Type B pancreatic cell (in vitro differentiated cells): ENCODE measurements around the gene TBC1D16. TPM values are rescaled to one million over a fixed set of nuclear protein-coding genes. Genes with fewer than 3 reads are reported as not detected.

Source experiments
- DNase-seq: peaks from one replicate; pipeline ENCODE4 v3.0.0; 2021; ENCODE audit warnings: mixed read lengths; ENCODE audit not compliant: unreplicated experiment; ENCODE audit errors: extremely low spot score
- H3K27ac Mint-ChIP-seq: 2 replicates; pipeline ENCODE4 v1.8.0; 2021; ENCODE audit warnings: mild to moderate bottlenecking, mixed read lengths
- H3K27me3 Mint-ChIP-seq: 2 replicates; pipeline ENCODE4 v1.8.0; 2021; ENCODE audit warnings: mixed read lengths
- H3K36me3 Mint-ChIP-seq: 2 replicates; pipeline ENCODE4 v1.8.0; 2021; ENCODE audit warnings: mixed read lengths
- H3K4me1 Mint-ChIP-seq: one replicate; pipeline ENCODE4 v1.8.0; 2021; ENCODE audit warnings: mixed read lengths; ENCODE audit not compliant: unreplicated experiment
- H3K4me3 Mint-ChIP-seq: 2 replicates; pipeline ENCODE4 v1.8.0; 2021; ENCODE audit warnings: mild to moderate bottlenecking, mixed read lengths
- H3K9me3 Mint-ChIP-seq: 2 replicates; pipeline ENCODE4 v1.8.0; 2021; ENCODE audit warnings: mixed read lengths
- total RNA-seq: library from RNA; stranded (reverse); gene quantifications from 2 replicates; pipeline ENCODE4 v1.2.1, GENCODE V29; 2021; ENCODE audit warnings: low replicate concordance
- TF ChIP-seq, protein P1 (sequence below): fragments of 200-600 bp; sonication (generic); conservative IDR thresholded peaks from 2 replicates; pipeline ENCODE4 v1.5.0; 2021; ENCODE audit warnings: antibody characterized with exemption, mild to moderate bottlenecking

The TBC1D16 gene
- total RNA-seq, 1 donor from 2014 or later: 71.9 TPM

DNA sequence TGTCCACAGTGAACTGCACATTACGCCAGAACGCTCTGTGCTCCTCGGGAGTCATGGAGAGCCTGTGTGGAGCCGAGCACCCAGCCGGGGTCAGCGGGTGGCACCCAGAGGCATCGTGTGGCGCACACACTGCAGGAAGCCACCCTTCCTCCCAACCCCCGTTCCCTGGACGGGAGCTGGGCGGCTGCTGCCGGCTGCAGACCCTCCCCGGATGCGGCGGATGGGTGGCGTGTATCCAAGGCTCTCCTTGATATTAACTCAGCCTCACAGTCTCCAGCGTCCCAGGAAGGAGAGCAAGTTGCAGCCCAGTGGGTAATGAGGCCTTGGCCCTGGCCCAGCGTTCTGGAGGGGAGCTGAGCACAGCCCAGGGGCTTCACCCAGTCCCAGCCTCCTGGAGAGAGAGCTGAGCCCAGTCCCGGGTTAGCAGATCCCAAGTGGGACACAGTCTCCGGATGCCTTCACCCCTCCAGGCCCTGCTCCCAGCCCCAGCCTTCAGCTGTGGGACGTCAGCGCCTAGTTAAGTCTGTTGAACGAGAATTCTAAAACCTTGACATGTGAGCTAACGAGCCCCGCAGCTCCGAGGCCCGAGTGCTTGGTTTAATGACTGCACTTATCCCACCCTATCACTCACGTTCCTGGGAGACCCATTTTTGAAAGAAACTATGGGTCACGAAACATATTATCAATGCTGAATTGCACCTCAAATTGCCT, 86.6 kb downstream of the TBC1D16 start:
- H3K27me3 Mint-ChIP-seq: no peaks in the 10 kb centered on the region
- H3K4me1 Mint-ChIP-seq: peaks cover 40% of the 10 kb centered on the region
- H3K4me3 Mint-ChIP-seq: peak overlapping the region; percentile 77
- peaks cover 3% of the 10 kb centered on the region for H3K36me3 Mint-ChIP-seq
- H3K27ac Mint-ChIP-seq: peak overlapping the region; percentile 35
- TF ChIP-seq, protein P1, sequence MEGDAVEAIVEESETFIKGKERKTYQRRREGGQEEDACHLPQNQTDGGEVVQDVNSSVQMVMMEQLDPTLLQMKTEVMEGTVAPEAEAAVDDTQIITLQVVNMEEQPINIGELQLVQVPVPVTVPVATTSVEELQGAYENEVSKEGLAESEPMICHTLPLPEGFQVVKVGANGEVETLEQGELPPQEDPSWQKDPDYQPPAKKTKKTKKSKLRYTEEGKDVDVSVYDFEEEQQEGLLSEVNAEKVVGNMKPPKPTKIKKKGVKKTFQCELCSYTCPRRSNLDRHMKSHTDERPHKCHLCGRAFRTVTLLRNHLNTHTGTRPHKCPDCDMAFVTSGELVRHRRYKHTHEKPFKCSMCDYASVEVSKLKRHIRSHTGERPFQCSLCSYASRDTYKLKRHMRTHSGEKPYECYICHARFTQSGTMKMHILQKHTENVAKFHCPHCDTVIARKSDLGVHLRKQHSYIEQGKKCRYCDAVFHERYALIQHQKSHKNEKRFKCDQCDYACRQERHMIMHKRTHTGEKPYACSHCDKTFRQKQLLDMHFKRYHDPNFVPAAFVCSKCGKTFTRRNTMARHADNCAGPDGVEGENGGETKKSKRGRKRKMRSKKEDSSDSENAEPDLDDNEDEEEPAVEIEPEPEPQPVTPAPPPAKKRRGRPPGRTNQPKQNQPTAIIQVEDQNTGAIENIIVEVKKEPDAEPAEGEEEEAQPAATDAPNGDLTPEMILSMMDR: no peak
- DNase-seq: peak; percentile 66
- H3K9me3 Mint-ChIP-seq: no peaks in the 10 kb centered on the region

DNA sequence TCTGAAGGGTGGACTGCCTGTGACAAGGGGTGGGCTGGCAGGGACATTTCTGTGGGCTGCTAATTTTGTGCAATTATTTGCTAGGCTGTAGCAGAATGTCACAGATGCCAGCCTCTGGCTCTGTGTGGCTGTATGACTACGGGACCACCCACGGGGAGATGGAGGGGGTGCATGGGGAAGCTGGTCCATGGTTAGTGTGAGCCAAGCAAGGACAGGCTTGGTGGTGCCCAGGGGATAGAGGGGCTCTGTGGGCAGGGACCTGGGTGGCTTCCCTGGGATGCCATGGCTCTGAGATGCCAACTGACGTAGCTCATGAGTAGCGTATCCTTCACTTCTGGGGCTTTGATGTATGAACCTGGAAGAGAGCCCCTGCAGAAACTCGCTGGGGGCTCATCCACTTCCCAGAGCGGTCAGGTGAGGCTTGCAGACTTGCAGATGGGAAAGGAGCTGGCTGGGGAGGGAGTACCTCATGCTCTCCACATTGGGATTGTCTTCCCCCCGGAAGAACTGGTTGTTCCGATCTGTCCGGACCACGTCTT, 87.2 kb downstream of the TBC1D16 start:
- Mint-ChIP-seq H3K27ac (no peak overlapping the region), H3K4me1 (peaks cover 36% of the 10 kb centered on the region), H3K36me3 (peaks cover 5% of the 10 kb centered on the region), H3K9me3 (no peaks in the 10 kb centered on the region), H3K4me3 (no peak overlapping the region), H3K27me3 (no peaks in the 10 kb centered on the region)
- TF ChIP-seq, protein P1: no peak
- DNase-seq: peak; percentile 57

DNA sequence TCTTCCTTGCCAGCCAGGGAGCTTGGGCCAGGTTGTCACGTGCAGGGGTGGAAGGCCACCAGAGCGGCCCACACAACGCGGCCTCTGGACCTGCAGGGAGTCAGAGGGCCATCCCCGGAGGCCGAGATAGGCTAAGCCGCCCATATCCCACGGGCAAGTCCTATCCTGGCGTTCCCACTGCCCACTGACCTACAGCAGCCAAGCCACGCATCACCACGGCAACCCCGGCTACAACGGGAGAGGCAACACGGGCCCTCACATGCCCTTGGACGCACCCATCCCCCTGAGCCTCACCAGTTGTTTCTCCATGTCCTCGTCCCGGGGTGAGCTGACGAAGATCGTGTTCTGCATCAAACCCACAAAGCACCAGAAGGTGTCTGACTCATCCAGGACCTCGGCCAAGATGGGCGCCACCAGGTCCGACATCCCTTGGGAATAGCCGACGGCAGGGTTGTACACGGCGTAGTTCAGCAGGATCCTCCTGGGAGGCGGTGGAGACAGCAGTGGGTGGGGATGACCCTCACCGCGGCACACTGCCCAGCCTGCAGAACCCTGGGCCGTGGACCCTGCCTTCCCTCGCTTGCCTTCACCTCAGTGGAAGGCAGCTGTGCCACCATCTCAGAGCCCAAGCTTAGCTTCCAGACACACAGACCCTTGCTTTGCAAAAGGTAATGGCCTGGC, 88.2 kb downstream of the TBC1D16 start:
- TF ChIP-seq, protein P1: no peak
- no peak overlapping the region for H3K27ac Mint-ChIP-seq
- H3K9me3 Mint-ChIP-seq: no peaks in the 10 kb centered on the region
- H3K4me3 Mint-ChIP-seq: no peak overlapping the region
- no peaks in the 10 kb centered on the region for H3K27me3 Mint-ChIP-seq
- H3K4me1 Mint-ChIP-seq: peaks cover 32% of the 10 kb centered on the region
- H3K36me3 Mint-ChIP-seq: peaks cover 5% of the 10 kb centered on the region
- DNase-seq: peak; percentile 64

DNA sequence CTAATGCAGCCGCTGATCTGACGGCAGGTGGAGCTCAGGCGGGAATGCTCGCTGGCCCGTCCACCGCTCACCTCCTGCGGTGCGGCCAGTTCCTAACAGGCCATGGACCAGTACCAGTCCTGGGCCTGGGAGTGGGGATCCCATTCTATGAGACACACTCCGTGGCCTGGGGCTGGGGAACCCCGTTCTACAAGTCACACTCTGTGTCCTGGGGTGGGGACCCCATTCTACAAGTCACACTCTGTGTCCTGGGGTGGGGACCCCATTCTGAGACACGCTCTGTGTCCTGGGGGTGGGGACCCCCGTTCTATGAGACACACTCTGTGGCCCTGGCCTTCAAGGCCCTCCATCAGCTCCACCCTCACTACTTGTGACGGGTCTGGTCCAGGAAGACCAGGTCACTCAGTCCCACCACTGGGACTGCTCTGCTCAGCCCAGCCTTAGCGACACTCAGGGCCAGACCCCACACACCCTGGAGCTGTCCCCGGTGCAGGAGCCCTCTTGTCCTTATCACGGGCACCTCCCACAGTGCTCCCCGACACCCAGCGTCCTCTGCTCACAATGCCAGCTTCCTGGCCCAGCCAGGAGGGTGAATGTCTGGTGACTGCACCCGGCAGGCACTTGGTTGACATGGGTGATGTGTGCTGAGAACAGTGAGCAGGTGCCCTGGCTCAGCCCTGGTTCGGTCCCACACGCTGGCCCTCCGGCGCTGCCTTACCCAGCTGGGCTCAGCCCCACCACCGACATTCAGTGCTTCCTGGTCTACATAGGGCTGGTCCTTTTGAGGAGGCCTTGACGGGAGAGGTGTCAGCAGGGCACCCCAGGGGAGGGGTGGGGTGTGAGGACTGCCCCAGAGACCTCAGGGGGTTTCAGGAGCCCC, 89.1 kb downstream of the TBC1D16 start:
- Mint-ChIP-seq H3K27ac (no peak overlapping the region), H3K27me3 (no peaks in the 10 kb centered on the region), H3K4me3 (no peak overlapping the region), H3K4me1 (peaks cover 23% of the 10 kb centered on the region), H3K9me3 (no peaks in the 10 kb centered on the region), H3K36me3 (peaks cover 5% of the 10 kb centered on the region)
- DNase-seq: peak; percentile 65
- TF ChIP-seq, protein P1: no peak

DNA sequence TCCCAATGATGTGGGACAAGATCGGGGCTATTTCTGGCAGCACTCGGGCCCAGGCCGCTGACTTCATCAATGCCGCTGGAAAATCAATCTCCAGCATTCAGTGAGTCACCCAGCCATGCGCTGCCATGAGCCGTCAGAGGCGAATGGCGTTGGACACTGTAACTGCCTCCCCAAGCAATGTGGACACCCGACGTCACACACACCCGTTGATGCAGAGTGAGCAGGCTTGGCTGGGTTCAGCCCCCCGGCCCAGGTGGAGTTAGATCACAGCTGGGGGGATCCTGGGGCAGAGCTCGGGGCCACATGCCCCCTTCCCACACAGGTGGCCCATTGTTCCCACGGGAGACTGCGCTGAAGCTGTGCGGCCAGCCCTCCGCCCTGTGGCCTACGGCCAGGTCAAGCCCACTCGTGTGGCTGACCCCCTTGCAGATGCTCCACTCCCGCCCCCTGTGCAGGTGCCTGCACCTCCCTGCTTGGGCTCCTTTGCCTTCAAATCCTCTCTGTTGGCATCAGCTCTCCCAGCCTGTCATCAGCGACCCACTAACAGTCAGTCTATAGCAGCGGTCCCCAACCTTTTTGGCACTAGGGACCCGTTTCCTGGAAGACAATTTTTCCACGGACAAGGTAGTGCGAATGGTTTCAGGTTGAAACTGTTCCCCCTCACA, 89.9 kb downstream of the TBC1D16 start:
- Mint-ChIP-seq H3K9me3 (no peaks in the 10 kb centered on the region), H3K4me1 (peaks cover 15% of the 10 kb centered on the region)

More for the DNA sequence above, 89.9 kb downstream of the TBC1D16 start:
- DNase-seq: peak; percentile 67
- Mint-ChIP-seq H3K36me3 (peaks cover 5% of the 10 kb centered on the region), H3K4me3 (no peak overlapping the region), H3K27ac (no peak overlapping the region), H3K27me3 (no peaks in the 10 kb centered on the region)
- TF ChIP-seq, protein P1: no peak
